ENCODE results near the gene CFAP52.

DNA sequence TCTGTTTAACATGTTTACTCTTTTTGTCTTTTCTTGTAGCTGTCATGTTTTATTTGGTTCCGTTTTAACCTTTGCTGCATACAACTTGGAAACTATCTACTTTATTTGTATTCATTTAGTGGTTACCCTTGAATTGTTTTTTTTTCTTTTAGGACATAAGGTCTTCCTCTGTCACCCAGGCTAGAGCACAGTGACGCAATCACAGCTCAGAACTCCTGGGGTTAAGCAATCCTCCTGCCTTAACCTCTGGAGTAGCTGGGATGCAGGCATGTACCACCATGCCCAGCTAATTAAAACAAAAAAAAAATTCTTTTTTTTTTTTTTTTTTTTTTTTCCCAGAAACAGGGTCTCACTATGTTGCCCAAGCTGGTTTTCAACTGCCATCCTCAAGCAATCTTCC, 39.0 kb downstream of the CFAP52 start:
- TF ChIP-seq, protein P1, sequence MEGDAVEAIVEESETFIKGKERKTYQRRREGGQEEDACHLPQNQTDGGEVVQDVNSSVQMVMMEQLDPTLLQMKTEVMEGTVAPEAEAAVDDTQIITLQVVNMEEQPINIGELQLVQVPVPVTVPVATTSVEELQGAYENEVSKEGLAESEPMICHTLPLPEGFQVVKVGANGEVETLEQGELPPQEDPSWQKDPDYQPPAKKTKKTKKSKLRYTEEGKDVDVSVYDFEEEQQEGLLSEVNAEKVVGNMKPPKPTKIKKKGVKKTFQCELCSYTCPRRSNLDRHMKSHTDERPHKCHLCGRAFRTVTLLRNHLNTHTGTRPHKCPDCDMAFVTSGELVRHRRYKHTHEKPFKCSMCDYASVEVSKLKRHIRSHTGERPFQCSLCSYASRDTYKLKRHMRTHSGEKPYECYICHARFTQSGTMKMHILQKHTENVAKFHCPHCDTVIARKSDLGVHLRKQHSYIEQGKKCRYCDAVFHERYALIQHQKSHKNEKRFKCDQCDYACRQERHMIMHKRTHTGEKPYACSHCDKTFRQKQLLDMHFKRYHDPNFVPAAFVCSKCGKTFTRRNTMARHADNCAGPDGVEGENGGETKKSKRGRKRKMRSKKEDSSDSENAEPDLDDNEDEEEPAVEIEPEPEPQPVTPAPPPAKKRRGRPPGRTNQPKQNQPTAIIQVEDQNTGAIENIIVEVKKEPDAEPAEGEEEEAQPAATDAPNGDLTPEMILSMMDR (IDR thresholded peaks at IDR 0.05): no peak
- no peak for TF ChIP-seq POLR2A (IDR thresholded peaks at IDR 0.05)
